ENCODE data around the gene ZCCHC7.

- no peak for TF ChIP-seq CTCF (IDR thresholded peaks at IDR 0.05)
- no peak for TF ChIP-seq POLR2A (IDR thresholded peaks at IDR 0.05)
Measured at GRCh38 chr9:37370282-37370681, 249.9 kb downstream of the ZCCHC7 start.

Measured in thyroid gland (tissue), 4 donors.